NCI-H1417 treated with DMSO at 0.1 percent for 48 hours (cell line): ENCODE data around the gene SLC12A1.
A peak's percentile ranks its signal among the peaks of the same experiment; 100 is the strongest.

Source experiments
- DNase-seq: peaks from one replicate; lab custom pipeline; 2025; lab: John Stamatoyannopoulos, UW

The SLC12A1 gene

GRCh38 chr15:48205981-48206380 is at the start of gene SLC12A1:
SLC12A1 (plus strand) TSS chr15:48206302; CDS start chr15:48207720, 1,418 bp downstream.
- DNase-seq, result no peak

GRCh38 chr15:48168616-48169015 is 37.5 kb upstream of the SLC12A1 start:
- no peak for DNase-seq

DNA sequence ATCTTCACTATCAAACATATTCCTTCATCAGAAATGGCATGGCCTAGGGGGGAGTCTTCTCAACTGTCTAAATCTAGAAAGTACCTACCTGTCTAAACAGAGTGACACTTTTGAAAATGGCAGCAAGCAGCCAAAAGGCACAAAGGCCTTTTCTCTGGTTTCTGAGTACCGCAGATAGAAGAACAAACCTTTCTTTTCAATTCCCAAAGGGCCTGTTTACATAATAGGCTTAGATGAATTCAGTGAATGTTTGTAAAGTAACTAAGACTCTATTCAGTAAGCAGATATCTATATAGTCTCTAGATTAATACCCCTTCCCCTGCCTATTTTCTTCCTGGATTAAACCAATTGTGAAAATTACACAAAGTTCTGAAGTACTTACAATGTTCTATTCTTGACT is 35.1 kb upstream of the SLC12A1 start:
- DNase-seq, result no peak

DNA sequence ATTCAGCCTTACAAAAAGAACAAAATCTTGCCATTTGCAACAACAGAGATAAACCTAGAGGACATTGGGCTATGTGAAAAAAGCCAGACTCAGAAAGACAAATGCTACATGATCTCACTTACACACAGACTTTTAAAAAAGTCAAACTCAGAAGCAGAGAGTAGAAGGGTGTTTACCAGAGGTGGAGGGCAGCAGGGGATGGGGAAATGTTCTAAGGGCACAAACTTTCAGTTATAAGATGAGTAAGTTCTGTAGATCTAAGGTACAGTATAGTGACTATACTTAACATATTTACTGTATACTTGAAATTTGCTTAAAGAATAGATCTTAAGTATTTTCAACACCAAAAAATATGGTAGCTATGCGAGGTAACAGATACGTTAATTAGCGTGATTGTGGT is 31.0 kb upstream of the SLC12A1 start:
- DNase-seq, result no peak

DNA sequence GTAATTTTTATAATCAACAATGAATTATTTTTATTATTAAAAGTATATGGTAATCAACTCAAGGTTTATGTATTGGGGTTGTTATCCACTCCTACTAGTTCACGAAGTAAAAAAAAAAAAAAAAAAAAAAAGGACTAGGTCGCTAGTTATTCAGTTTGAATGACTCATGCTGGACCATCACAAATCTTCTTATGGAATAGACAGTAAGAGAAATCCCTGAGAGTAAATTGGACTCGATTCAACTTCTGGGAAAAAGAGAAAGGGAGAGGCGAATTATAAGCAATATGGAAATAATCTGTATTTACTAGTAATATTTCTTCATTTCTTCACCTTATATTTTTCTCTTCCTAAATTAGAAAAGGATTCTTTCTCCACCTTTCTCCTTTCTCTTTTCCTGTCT is 30.0 kb upstream of the SLC12A1 start:
- DNase-seq, result no peak

- no peak for DNase-seq
Observed at GRCh38 chr15:48176957-48177356, 29.1 kb upstream of the SLC12A1 start.

DNA sequence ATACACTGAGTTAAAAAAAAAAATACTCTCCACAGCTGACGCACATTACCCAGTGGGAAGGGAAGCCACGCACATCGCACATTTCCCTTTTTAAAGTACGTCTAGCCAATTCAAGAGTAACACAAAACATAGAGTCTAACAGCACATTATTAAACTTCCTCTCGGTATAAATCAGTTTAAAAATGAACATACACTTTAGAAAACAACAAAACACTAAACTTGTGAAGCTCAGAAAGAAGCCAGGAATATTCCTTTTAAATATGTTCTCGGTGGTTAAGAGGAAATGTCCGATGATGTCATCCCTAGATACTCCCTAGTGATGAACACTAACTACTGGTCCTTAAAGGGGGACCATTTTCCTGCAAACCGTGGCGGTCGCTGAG is 28.7 kb upstream of the SLC12A1 start:
- peak; percentile 3 for DNase-seq

GRCh38 chr15:48177766-48178647 is 28.1 kb upstream of the SLC12A1 start, which contains the start of gene MYEF2:
MYEF2 (minus strand) TSS chr15:48178295; CDS start chr15:48178237, 58 bp downstream.
- peak; percentile 21 for DNase-seq

- DNase-seq, result peak; percentile 21
Observed at GRCh38 chr15:48178648-48178931, 27.5 kb upstream of the SLC12A1 start.

- no peak for DNase-seq
Observed at GRCh38 chr15:48182749-48183148, 23.4 kb upstream of the SLC12A1 start.

GRCh38 chr15:48185529-48185928 is 20.6 kb upstream of the SLC12A1 start:
- DNase-seq, result no peak

DNA sequence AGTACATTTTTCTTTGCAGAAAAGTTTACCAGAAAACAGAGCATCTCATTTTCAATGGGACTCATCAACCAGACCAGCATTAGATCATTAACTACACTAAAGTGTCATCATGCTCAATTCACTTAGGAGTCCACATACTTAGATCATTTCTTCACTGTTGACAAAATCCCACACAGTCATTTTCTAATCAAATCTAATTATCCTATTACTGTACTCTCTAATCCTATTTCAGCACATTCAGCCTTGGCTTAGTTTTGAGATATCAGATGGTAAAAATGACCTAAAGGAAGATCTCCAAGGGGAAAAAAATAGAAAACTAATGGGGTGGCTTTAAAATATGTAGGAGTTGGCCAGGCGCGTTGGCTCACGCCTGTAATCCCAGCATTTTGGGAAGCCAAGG is 19.8 kb upstream of the SLC12A1 start:
- DNase-seq, result no peak

DNA sequence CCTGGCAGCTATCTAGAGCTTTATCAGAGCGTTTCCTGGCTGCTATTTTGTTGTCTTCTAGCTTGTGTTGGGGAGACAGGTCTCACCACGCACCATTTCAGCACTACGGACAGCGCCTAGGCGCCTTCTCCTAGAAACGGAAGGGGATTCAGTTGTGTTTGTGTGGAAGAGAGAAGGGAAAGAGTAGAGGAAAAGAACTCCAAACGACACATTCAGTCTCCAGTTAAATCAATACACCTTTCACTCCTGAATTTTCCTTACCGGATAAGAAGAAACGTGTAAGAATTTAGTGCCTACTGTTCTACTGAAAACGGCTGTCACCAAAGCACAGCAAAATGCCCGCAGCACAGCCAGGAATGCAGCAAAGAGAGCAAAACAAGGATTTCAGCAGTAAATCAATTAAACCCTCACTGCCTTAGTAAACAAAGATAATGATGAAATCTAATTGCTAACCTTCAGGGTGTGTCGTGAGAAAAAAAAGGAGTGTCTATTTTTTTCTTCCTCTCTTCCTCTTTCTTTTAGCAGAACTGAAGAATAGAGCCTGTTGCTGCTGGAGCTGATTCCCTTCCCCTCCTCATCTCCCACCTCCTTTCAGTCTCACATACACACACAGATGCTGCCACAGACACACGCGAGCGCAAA is 15.0 kb upstream of the SLC12A1 start:
- DNase-seq, result no peak

DNA sequence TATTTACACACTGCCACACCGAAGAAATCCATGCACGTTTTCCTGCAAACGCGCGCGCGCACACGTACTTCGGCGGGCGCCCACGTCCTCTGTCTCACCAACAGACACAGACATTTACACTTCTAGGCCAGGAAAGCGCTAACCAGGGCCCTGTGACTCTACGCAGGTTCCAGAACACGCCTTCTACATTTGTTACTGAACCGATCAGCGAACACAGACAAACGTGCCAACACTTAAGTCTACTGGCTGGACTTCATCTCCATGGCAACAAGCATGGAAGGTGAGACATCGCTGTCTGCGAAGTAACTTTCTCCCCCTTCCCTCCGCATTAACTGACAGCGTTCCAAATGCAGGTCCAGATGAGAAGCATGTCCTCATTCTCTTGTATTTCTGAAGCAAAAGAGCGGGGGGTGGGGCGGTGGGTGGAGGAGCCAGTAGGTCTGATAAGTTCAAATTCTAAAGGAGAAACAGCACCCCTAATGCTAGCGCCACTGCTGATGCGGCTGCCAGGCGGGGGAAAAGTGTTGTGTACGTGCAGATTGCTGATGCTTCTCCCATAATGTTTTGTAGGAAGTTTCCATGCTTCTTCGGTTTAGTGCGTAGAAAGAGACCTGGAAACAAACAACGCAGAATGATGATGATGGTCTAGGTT is 14.4 kb upstream of the SLC12A1 start, which contains the start of gene CTXN2:
Gene CTXN2, plus strand, starts transcription at position 92 of the 652 bp plus-strand sequence. CDS start 9,636 bp downstream, outside the sequence.
- no peak for DNase-seq

DNA sequence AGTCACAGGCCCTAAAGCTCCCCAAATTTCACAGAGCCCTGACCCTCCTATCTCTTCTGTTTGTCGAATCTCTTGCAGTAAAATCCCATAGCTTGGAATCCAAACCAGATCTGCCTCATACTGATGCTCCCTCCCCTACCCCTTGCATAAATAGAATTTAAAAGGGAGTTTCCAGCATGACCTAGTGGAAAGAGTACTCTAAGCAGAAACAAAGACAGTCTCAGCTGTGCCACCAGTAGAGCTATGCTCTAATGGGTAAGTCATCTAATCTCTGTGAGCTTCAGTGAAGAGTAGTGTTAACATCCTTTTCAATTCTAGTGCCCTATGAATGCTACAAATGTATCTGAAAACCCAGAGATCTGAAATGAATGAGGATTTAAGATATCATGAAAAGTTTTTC is 4.0 kb upstream of the SLC12A1 start:
- no peak for DNase-seq

- DNase-seq, result no peak
Observed at GRCh38 chr15:48221261-48221660, 15.2 kb downstream of the SLC12A1 start.

DNA sequence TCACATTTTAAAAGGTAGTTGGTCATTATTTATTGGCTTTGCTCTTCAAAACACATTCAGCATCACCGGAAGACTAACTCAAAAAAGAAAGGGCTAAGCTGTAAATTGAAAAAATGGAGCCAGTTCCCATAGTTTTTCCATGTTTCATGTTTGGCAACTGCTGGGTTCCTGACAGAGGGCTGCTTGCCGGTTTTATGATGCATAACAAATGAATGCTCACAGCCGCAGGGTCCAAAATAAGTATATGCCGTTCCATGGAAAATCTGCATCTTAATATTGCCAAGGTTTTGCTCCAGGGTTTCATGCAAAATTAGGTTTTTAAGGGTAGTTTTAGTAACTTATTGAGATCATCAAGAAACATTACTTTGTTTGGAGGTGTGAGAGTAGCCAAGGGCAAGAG is 15.8 kb downstream of the SLC12A1 start:
- DNase-seq, result no peak

- DNase-seq, result no peak
Observed at GRCh38 chr15:48222627-48223026, 16.5 kb downstream of the SLC12A1 start.

DNA sequence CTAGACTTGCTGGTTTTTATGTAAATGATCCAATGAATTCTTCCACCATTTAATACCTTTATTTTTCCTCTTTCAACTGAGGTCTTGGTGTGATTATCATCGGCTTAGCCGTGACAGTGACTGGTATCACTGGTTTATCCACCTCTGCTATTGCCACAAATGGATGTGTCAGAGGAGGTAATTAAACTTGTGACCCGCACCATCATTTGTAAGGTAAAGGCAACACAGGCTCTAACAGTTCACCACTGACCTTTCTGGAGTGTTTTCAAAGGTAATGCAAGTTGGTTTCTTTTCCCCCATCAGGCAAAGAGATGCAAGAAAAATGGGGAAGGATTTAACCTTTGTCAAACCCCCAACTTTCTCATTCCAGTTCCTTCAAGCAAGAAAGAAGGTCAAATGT is 19.7 kb downstream of the SLC12A1 start:
- no peak for DNase-seq

DNA sequence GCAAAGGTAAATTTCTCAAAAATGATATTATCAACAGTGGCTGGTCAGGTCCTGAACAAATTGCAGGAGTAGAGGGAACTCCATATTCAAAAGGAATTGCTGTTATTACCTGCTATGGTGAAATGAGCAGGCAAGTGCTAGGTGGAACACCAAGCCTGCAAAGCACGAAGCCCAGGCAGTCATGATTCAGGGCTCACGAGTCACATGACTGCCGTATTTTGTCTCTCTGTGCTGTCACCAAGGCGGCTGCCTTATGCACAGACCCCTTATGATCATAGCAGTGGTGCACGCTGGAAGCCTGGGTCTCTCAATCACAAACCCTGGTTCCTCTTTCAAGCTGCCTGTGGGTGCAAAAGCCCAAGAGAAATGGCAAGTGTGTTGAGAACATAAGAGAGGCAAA is 24.4 kb downstream of the SLC12A1 start:
- DNase-seq, result no peak

DNA sequence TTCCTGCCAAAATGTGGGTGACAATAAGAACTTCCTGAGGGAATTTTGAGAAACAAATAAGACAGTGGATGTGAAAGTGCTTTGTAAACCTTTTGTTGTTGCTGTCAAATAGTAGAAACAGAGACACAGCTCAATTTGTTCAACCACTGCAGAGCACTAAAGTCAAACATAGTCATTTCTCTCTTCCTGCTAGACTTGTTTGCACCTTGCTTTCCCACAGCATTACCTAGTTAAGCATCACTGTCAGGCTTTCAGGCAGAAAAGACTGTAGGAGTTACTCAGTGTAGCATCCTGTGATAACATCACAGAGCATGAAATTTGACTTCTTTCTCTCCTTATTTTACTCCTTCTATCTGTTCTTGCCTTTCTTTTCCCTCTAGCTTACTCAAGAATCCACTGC is 27.1 kb downstream of the SLC12A1 start:
- no peak for DNase-seq

GRCh38 chr15:48239334-48239733 is 33.2 kb downstream of the SLC12A1 start:
- DNase-seq, result no peak

- DNase-seq, result no peak
Observed at GRCh38 chr15:48242015-48242414, 35.9 kb downstream of the SLC12A1 start.
